Left renal pelvis (tissue), 4 donors: Measurements from ENCODE around the gene ITIH4. TPM values are rescaled to one million over a fixed set of nuclear protein-coding genes. Genes with fewer than 3 reads are reported as not detected.

ENCODE experiments used
- DNase-seq, 4 donors: peaks; one replicate each; pipeline ENCODE4 v3.0.0-alpha.2; 2013; ENCODE audit warnings: low read depth in 4 of 4, low spot score in 3 of 4
- polyA plus RNA-seq, 4 donors: library from polyadenylated mRNA; unstranded; fragments of 120-200 nt; gene quantifications; one replicate each; pipeline ENCODE4 v1.2.1, GENCODE V29; 2013; ENCODE audit not compliant: insufficient read length in 4 of 4

Gene ITIH4
- polyA plus RNA-seq, 4 donors = 2.9 to 9.8 (median 5.6) TPM

DNA sequence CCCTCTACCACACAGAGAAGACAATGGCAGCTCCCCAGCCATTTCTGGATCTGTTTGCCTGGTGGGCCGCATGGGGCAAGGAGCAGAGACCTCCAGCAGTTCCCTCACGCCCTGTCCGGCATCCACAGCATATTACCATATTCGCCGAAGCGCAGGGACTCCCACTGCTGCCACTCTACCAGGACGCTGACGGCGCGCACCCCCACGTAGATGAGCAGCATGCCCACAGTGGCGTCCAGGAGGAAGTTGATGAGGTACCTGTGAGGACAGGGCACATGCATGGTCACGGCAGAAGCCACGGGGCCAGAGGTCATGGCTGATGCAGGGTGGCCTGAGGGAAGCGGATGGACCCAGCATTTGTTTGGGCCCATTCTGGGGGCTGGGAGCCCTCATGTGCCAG is 19.2 kb upstream of the ITIH4 start:
- DNase-seq = no peak

DNA sequence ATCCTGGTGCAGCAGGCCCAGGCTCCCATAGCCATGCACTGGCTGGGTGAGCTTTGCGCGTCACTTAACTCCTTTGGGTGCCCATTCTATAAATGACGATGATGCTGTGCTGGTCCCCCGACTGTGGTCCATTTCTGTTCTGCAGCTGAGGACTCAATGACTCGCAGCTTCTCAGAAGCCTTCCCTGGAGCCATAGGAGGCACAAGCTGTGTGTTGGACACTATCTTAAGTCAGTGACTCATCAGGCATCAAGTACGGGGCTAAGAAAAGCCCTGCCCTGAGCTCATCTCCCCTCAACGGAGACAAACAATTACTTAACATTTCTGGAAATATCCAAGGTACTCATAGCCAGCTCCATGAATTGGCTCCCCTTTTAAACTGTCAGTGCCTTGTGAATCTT is 18.1 kb upstream of the ITIH4 start:
- no peak for DNase-seq

DNA sequence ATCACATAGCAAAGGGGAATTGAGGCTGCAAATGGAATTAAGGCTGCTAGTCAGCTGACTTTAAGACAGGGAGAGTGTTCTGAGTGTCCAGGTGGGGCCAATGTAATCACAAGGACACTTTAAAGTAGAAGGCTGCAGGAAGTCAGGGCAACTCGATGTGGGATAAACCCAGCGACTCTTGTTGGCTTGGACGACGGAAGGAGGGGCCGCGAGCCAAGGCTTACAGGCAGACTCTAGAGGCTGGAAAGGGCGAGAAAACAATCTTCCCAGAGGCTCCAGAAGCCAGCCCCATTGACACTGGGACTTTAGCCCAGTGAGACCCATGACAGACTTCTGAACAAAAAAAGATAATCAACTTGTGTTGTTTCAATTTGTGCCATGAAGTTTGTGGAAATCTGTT is 17.3 kb upstream of the ITIH4 start:
- no peak for DNase-seq

DNA sequence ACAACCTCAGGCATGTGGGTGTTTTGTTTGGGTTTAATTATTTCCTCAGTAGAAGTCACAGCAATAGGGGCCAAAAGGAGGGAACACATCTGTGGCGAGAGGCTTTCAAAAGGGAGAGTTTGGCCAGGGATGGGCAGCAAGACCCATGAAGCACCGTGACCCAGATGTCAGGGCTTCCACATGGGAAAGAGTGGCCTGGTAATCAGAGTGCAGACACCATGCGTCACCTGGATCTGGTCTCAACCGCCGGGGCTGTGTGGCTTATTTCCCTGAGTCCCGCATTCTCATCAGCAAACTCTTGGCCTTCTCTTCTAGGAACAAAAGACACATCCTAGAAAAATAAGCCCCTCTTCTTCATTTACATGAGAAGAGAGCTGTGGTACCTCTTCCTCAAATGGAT is 16.8 kb upstream of the ITIH4 start:
- no peak for DNase-seq

DNA sequence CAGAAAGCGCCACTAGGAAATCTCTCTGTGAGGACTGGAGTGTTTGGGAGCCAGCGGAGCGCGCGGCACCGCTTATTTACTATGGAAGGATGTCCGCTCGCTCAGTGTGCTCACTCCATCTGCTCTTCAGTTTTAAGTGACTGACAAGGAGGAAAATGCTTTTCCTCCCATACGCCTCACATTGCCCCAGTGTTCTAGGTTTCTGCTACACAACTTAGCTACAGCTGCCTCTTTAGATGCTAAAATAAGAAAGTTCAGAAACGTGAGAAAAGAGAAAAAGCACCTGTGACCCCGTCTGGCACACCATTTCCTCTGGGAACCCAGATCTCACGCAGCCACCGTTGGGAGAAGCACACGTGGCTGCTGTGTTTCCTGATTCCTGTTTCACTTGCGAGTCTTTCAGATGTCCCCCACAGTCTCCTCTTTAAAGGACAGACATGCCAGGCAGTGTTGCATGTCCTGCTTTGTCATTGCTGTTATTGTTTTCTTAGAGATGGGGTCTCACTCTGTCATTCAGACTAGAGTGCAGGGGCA is 16.0 kb upstream of the ITIH4 start:
- no peak for DNase-seq

GRCh38 chr3:52845691-52846431 is 15.4 kb upstream of the ITIH4 start:
- DNase-seq = no peak

DNA sequence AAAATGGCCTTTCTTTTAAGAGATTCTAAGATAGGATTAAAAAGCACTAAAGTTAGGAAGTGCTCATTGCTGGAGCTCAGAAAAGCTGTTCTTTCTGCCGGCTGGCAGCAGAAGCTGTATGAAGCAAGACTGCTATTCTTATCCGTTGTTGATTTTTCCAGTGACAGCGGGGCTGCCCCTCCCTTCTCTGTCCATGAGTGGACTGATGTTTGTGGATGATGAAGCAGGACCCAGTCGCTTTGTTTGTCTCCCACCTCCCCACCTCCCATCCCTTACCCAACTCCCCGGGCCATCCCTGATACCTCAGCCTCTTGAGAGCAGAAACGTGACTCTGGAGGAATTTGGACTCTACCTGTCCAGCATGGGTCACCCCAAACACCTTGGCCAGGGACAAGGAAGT is 14.7 kb upstream of the ITIH4 start:
- no peak for DNase-seq

- DNase-seq = no peak
These were observed 14.0 kb upstream of the ITIH4 start for GRCh38 chr3:52844290-52844975.

GRCh38 chr3:52843881-52844280 is 13.4 kb upstream of the ITIH4 start:
- DNase-seq = no peak

GRCh38 chr3:52843108-52843865 is 12.8 kb upstream of the ITIH4 start:
- DNase-seq = no peak

GRCh38 chr3:52842424-52842823 is 12.0 kb upstream of the ITIH4 start:
- no peak for DNase-seq

GRCh38 chr3:52841981-52842340 is 11.5 kb upstream of the ITIH4 start:
- DNase-seq = no peak

GRCh38 chr3:52841211-52841980 is 10.9 kb upstream of the ITIH4 start:
- no peak for DNase-seq

DNA sequence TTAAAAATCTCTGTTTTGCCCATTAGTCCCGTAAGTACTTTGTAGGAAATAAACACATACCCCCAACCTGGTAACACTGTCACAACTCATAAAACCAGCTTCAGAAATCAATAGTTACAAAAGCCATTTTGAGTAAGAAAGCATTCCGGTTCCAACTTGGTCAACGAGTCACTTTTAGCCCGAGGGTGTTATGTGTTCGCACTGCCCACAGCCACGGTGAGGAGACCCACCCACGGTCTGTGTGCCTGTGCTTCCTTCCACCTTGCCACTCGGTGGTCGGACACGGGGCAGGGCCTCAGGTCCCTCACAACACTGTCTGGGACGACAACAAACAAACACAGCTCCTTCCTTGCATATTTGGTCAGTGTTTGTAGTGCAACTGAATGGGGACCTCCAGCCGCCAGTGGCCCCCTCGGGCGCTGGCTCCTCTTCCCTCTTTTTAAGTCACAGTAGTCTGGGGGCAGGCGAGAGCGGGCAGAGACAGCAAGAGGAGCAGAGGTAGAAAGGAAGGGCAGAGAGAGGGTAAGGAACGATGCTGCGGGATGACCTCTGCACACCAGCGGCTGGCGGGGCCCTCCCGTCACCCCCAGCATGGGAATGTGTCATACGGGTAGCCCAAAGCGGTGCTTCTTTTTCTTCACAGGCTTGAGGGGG is 9.5 kb upstream of the ITIH4 start:
- no peak for DNase-seq

DNA sequence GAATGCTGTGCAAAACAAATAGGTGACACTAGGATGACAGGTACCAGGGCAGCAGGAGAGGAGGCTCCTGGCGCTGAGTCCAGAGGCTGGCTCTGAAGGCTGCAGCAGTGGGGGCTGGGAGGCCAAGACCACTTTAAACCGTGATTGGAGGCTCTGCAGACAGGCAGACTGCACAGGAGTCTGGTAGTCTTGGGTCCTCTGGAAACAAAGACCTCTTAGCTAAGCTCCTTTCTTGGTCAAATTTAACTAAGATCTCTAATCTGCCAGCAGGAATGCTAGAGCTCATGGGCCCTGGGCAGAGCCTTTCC is 8.8 kb upstream of the ITIH4 start:
- no peak for DNase-seq

- no peak for DNase-seq
These were observed 8.2 kb upstream of the ITIH4 start for GRCh38 chr3:52838561-52839267.

DNA sequence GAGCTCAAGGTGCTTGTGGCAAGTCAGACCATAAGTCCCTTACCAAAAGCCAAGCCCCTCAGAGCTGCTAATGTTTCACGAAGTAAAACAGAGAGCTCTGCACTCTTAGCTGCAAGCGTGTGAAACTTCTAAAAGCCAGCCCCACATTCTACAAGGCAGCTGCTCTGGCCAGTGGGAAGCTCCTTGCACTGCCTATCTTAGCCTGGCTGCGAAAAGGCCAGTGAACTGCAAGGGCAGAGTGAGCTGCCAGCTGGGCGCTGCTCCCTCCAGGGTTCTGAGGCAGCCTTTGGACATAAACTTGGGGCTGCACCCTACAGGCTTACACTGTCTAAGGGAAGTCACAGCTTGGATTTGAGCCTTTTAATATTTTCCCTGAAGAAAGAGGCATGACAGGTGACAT is 6.5 kb upstream of the ITIH4 start:
- no peak for DNase-seq

DNA sequence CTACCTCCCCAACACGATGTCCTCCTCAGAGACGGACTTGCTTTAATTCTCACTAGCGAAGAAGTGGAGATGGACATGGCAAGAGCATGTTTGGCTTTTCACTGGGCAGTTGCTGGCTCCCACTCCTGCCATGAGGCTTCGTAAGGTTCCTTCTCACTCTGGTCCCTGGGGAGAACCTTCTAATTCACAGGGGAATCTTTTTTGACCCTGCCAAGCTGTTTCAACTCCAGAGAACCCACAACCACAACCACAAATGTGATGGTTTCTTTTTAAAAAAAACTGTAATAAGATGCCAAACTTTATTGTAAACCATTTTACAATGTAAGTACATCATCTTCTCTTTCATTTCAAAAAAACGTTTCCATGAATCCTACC is 6.0 kb upstream of the ITIH4 start:
- DNase-seq = no peak

DNA sequence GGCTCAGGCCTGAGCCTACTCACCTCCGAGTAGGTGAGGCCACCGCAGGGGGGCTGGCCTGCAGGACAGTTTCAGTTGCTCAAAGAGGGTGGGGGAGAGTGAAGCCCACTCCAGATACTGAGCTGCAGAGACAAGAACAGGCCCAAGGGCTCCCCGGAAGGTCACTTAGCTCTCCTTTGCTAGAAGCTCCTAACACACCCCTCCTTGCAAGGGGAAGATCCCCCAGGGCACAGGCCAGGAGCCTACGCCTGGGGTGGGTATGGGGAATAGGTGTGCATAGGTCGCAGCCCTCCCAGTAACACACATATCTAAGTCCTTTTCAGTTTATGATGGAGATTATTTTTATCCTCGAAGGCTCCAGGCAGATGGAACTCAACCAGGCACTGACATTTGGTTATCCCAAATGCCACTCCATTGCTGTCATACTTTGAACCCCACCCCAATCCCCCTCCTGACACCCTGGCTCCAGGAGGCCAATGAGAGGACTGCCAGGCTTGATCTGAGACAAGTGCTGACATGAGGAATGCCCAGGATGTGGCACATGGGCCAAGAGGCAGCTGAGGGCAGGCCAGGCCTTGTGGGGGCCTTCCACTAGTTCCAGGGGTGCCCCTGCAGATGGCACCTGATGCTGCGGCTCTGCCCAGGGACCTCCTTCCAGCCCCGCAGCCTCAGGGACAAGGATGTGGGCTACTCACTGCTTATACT is 5.4 kb upstream of the ITIH4 start:
- no peak for DNase-seq
